GM10847 (cell line): ENCODE measurements around the gene ZNF524.

Experiments
- POLR2A ChIP-seq: IDR thresholded peaks from 2 replicates; pipeline ENCODE4 v1.6.1; 2011; ENCODE audit not compliant: insufficient read length; ENCODE audit errors: extremely low read depth

Gene ZNF524

GRCh38 chr19:55579766-55580621 lies 20.1 kb upstream of the ZNF524 start:
- no peak for TF ChIP-seq POLR2A

- peak; percentile 37 for TF ChIP-seq POLR2A
These were observed 19.4 kb upstream of the ZNF524 start, which contains the start of gene ZNF579 for GRCh38 chr19:55580628-55581144. Gene ZNF579, minus strand, starts transcription at chr19:55580848. Its CDS starts 1,209 bp downstream, at chr19:55579639.

- TF ChIP-seq POLR2A, result no peak
These were observed 18.8 kb upstream of the ZNF524 start for GRCh38 chr19:55581145-55581822.

GRCh38 chr19:55581823-55582223 lies 18.3 kb upstream of the ZNF524 start:
- no peak for TF ChIP-seq POLR2A

GRCh38 chr19:55584871-55585270 lies 15.2 kb upstream of the ZNF524 start:
- TF ChIP-seq POLR2A, result no peak

- no peak for TF ChIP-seq POLR2A
These were observed 14.3 kb upstream of the ZNF524 start for GRCh38 chr19:55585658-55586339.

GRCh38 chr19:55586976-55587668 lies 13.0 kb upstream of the ZNF524 start:
- no peak for TF ChIP-seq POLR2A

- no peak for TF ChIP-seq POLR2A
These were observed 11.3 kb upstream of the ZNF524 start for GRCh38 chr19:55588738-55589137.

- no peak for TF ChIP-seq POLR2A
These were observed 10.0 kb upstream of the ZNF524 start for GRCh38 chr19:55590109-55590508.

GRCh38 chr19:55590617-55591016 lies 9.5 kb upstream of the ZNF524 start:
- TF ChIP-seq POLR2A, result no peak

GRCh38 chr19:55591555-55591954 lies 8.5 kb upstream of the ZNF524 start:
- no peak for TF ChIP-seq POLR2A

- no peak for TF ChIP-seq POLR2A
These were observed 7.5 kb upstream of the ZNF524 start for GRCh38 chr19:55592391-55593090.

- no peak for TF ChIP-seq POLR2A
These were observed 6.9 kb upstream of the ZNF524 start for GRCh38 chr19:55593096-55593772.
